ENCODE results near the gene FBXO38.

FBXO38 gene

DNA sequence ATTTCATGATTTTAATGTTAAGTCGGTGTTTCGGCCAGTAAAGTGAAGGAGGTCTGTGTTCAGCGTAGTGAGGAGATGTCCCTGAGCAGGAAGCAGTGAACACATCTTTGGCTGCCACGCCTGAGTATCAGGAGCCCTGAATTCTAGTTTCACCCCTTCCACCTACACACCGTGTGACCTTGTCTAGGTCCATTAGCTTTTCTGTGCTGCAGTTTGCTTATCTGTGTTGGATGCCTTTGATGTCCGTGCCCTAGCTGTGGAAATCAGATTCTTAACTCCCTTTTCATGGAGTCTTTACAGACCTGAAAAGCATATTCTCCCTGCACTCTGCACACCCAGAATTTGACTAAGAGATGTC is 601 bp downstream of the FBXO38 start:
- DNase-seq, result no peak

DNA sequence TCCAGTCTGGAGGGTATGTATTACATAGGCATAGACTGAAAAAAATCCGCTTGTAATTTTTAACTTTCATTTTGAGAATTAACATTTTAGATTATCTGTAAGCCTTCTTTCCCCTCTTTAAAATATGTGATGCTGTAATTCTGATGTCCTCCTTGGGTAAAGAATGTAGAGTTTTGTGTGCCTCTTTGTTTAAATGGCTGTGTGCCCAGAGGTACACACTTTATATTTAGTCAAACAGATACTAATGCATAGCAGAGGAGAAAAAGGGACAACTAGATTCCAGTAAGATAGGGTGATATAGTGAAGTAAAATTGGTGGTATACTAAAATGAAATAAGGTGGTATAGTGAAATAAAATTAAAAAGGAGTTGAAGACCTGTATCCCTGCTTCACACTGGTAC is 1.3 kb downstream of the FBXO38 start:
- DNase-seq, result no peak

DNA sequence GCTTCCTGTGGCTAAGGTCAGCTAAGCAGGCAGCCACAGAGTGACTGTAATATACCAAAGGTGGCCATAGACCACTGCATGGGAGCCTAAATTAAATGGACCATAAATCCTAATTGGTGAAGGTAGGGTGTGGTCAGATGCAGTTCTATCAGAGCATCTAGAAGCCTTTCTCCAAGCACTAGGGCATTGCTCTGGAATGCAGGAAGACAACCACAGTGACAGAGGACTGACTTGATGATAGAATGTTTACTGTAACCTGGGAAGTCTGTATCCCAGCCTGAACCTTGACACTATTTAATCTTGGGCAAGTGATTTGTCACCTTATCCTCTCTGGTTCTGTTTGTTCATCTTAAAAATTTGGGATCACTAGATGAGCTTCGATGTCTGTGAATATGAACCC is 2.3 kb downstream of the FBXO38 start:
- DNase-seq, result no peak

DNA sequence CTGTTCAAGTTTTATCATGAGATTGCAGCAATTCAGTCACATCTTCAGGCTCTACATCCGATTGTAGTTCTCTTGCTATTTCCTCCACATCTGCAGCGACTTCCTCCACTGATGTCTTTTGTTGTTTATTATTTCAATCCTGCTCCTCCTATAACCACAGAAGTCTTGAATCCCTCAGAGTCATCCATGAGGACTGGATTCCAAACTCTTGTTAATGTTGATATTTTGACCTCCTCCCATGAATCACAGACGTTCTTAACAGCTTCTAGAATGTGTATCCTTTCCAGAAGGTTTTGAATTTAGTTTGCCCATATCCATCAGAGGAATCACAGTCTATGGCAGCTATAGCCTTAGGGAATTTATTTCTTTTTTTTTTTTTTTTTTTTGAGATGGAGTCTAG is 3.6 kb downstream of the FBXO38 start:
- DNase-seq, result no peak

DNA sequence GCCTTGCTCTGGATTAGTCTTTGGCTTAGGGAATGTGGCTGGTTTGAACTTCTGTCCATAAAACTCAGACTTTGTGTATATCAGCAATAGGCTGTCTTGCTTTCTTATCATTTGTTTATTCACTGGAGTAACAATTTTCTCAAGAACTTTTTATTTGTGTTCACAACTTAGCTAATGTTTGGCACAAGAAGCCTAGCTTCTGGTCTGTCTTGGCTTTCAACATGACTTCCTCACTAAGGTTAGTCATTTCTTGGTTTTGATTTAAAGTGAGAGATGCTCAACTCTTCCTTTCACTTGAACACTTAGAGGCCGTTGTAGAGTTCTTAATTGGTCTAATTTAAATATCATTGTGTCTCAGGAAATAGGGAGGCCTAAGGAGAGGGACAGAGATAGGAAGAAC is 4.9 kb downstream of the FBXO38 start:
- no peak for DNase-seq

DNA sequence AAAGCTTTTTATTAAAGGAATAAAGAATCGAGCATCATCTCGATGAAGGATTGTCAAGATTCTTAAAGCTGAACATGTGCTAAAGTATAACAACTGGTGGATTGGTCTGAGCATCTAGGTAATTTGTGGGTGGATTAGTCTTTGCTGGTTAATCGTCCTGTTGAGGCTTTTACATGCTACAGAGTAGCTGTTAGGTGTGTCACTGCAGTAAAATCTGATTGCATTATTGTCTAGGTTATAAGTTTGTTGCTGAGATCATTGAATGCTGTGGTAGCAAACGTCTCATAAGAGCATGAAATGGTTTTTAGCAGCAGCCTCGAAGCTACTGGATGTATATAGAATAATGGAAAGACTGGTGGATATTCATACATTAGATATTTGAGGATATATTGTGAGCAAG is 7.2 kb downstream of the FBXO38 start:
- DNase-seq, result no peak

DNA sequence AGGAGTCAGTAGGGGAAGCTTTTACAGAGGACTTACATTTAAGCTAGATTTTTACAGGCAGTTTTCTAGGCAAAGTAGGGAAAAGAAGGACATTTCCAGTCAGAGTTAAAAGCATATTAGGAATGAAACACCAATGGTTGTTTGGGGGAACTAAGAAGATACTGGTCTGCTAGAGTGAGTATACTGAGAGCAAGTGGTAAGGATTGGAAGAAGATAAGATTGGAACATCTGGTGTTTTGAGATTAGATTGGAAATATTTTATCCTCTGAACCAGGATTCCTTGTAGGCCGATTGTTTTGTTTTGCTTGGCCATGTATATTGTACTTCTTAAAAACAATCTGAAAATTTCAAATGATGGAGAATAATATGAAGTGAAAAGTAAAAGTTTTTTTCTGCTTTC is 7.7 kb downstream of the FBXO38 start:
- DNase-seq, result no peak

DNA sequence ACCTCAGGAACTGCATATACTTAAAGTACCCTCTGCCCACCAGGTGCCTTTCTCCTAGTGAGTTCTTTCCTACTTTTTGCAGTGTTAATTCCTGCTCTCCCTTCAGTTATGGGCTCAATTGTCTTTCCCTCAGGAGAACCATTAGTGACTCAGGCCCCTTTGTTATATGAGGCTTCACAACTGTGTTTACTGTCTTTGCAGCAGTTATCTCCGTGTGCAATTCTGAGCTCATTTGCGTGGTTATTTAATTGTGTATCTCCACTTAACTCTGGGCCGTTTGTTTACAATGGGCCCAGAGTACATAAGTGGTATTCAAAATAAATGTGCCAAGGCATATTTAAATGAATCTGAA is 9.6 kb downstream of the FBXO38 start:
- DNase-seq, result no peak

DNA sequence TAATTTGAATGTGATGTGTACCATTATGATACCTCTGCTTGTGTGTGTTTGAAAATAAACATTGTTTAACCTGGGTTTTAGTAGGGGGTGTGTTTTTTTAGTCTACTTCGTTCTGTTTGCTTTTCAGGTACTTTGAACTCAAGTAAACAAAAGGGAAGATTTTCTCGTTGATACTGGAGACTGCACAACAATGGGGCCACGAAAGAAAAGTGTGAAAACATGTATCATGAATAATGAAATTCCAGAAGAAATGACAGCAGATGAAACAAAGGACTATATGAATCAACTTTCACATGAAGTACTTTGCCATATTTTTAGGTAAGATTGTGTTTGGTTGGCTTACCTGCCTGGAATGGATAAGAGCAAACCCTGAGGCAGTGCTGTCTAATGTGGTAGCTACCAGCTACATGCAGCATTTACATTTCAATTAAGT is 10.8 kb downstream of the FBXO38 start:
- no peak for DNase-seq

DNA sequence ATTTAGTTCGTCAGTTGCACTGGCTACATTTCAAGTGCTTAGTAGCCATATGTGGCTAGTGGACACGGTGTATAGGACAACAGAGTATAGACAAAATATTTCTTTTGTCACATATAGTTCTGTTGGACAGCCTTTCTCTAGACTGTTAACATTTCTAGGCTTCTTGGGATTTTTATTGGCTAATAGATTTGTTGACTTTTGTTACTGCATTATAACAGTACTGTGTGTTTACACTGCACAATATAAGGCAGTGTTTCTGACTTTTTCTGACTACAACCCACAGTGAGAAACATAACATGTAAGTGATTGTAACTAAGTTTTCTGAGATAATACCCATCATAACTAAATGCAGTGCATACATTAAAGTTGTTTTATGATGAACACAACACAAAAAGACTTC is 11.3 kb downstream of the FBXO38 start:
- no peak for DNase-seq

DNA sequence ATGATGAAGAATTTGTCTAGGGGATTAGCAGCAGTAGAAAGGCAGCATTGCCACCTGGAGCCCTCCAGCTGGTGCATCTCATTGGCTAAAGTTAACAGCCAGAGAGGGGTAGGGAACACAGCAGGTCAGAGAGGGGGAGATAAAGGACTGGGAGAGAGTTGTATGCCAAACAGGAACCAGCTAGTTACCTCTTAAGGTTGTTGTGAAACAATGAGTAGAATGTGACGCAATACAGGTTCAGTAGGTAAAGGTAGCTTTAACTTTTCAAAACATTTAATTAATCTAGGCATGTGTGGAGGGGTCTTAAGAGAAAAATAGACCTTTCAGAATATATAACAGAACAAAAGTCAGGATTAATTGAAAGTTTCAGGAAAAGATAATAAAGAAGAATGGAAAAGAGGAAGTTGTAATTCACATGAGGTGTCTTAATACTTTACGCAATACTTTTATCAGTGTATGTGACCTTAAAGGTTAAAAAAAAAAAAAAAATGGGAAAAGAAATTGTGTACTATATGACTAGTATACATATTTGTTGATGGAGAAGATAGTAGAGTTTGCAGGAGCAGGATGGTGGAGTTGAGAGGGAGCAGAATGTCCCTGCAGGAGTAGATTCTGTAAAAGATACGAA is 14.3 kb downstream of the FBXO38 start:
- DNase-seq, result no peak

DNA sequence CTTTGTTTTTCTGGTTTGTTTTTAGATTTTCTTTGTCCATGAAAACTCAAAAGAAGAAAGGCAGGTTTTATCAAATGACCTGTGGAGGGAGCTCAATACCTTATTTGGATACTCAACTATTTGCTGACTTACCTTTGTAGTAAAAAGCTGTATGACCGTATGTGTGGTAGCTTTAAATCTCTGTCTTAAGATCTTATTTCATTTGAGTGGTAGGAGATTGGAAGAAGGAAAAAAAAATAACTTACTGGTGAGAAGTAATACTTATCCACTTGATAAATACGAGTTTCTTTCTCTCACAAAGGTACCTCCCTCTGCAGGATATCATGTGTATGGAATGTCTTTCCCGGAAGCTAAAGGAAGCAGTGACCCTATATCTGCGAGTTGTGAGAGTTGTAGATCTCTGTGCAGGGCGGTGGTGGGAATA is 15.0 kb downstream of the FBXO38 start:
- DNase-seq, result no peak

DNA sequence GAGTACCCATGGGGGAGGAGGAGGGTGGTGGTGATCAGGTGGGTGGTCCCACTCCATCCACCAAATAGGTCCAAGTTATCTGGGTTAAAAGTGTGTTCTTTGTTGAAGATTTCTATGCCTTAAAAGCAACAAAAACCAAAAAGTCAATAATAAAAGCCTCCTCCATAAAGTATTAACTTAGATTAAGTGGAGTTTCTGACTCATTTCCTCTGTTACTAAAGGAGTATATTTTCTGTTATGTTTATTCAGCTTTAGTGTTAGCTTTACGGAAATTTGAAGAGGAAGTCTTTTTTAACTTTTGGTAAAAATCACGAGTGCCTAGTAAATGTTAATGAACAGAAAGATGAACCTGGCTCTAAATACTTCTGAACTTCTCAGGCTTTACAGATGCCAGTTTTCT is 17.8 kb downstream of the FBXO38 start:
- DNase-seq, result peak in 1 of 2 donors; percentile 69

DNA sequence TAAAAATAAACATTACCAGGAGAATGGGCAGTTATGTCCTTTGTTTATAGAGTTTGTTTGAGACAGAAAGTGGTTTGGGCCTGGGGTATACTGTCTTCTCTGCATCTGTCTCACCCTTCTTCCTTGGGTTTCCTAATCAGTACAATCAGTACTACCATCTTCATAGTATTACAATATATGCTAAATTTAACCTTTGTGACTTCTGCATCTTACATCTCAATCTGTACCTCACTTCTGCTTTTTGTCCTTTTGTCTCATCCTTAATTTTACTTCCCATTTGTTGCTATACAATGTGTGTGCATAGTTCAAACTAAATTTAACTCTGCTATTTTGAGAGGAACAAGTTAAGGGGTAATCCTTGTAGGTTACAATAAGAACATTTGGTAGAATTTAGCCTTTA is 19.6 kb downstream of the FBXO38 start:
- DNase-seq, result peak in 1 of 2 donors; percentile 92

DNA sequence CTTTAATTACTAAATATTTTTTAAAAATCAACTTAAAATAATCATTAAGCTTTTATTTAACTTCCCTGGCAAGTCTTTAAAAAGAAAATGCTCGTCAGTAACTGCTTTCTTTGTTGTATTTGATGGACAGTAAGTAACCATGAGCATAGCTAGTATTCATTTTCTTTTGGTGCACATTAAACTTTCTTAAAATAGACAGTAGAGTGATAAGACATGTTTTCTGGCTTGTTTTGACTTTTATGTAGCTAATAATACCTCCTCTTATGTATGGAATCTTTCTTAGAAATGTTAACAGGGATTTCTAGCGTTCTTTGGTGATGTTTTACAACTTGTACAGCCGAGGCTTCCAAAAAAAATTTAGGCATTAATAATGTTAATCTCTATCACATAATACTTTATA is 22.6 kb downstream of the FBXO38 start:
- no peak for DNase-seq

DNA sequence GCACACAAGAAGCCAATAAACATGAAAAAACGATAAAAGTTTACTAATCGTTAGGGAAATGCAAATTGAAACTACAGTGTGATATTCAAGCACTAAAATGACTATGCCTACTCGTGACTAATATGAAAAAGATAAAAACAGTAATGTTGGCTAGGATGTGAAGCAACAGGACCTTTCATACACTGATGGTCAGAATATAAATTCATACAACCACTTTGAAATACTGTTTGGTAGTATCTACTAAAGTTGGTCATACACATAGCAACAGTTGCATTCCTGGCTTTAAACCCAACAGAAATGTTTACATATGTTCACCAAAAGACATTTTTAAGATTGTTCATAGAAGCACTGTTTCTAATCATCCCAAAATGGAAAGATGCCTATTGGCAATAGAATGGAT is 24.3 kb downstream of the FBXO38 start:
- no peak for DNase-seq

DNA sequence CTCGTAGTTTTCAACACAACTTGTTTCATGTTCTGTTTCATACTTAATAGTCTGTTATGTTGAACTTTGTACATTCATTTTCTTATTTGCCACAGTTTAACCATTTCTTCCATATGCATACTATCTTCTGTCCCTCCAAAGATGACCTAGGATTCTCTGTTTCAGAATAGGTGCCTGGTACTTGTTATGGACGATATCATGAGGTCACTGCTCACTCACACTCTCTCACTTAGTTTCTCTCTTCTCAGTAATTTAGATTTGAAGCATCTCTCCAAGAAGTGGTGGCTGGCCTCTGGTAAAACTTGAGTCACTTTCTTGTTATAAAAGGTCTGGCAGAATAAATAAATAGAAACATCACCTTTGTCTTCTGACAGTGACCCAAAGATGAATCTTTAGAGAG is 28.4 kb downstream of the FBXO38 start:
- DNase-seq, result no peak

DNA sequence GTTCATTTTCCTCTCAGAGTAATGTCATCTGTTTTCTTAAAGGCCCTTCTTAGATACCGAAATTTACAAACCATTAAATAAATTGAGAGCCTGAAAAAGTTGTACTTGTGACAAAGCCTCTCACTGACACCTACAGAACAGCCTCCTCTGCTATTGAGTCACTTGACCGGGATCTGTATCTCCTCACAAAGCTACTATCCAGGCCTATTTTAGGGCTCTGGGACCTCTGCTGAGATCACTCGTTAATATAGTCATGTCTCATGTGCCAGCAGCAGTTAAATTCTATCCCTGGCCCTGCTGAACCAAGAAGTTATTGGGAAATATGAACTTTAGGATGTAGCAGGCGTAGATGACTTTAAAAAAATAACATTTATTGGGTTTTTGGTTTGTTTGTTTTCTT is 31.1 kb downstream of the FBXO38 start:
- no peak for DNase-seq

DNA sequence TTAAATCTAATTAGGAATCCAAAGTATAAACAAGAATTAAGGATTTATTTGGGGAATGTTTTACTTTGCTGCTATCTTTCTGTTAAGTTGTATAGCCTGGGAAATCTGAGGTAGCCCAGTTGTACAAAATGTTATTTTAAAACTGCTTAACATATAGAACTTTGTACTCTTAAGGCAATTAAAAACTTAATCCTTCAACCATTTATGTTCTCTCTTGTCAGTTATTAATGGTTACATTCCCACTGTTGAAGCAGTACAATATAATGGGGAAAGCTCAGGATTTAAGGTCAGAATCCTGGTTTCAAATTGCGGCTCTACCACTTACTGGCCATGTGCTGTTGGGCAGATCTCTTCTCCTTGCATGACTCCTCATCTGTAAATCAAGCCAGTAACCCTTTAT is 32.7 kb downstream of the FBXO38 start:
- no peak for DNase-seq

DNA sequence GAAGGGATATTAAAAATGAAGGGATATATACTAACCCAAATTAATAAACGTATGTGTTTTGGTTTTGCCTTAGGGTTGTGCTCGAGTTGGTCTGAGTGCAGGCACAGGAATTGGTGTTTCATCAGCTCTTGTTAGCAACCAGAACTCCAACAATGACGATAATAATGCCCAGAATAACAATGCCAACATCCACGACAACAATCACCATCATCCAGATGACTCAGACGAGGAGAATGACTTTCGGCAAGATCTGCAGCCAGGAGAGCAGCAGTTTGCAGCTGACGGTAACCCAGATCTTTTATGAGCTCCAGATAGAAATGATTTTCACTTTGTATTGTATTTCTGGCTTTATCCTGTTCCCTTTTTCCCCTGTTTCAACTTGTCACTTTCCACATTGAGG is 33.2 kb downstream of the FBXO38 start:
- DNase-seq, result no peak

DNA sequence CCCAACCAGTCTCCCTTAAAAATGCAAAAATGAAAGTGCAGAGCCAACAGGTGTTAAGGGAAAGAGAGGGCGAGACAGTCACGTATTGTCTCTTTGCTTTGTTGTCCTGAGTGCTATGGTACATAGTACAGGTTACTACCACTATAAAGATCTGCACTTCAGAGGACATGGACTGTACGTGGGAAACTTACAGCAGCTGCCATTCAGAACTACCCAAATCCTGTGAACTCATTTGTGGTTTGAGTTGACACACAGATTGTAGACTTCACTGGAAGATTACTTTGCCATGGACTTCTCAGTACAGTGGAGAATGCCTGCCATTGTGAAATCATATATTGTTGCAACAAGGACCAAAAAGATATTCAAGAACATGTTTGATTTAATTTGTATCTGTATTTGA is 34.8 kb downstream of the FBXO38 start:
- DNase-seq, result no peak

DNA sequence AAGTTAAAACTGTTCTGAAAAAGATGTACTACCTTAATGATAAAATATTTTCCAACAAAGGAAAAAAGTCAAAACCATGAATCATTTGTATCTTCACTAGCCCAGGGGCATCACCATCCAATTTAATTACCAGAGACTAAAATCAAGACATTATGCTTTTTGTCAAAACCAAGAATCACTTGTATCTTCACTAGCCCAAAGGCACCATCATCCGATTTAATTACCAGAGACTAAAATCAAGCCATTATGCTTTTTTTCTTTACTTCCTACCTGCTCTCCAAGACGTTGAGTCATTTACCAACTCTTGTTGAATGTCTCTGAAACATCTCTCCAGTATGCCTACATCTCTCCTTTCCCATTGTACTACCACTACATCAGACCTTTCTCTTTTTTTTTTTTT is 37.9 kb downstream of the FBXO38 start:
- DNase-seq, result no peak

DNA sequence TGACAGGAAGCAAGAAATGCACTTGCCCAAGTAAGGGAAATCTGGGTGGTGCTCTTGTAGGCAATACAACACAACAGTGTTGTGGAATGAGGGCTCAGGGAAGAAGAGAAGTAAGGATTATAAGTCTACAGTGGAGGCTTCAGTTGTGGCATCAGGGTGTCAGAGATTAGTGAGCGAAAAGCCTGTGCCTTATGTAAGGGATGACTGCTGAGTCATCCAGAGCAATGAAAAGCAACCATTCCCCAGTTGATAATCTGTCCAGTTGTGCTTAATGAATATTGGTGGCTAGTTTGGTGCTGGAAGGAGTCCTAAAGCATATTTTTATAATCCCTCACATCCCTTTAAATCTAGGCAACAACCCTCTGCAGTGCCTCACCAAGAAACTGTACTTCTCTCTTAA is 42.0 kb downstream of the FBXO38 start:
- DNase-seq, result no peak

DNA sequence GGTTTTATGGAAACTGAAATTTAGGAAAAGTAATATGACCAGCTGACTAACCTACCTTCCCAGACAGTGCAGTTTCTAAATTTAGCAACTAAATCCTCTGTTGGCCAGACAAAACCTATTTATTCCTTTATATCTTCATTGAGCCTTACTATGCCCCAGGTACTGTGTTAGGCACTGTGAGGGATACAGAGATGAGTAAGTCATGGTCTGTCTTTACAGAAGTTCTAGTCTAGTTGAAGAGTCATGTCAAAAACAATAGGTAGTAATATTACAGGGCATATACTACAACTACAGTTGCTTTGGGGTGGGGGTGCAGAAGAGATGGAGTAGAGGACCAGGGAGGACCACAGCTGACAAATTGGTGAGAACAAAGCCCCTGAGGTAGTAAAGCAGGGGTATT is 42.8 kb downstream of the FBXO38 start:
- no peak for DNase-seq

DNA sequence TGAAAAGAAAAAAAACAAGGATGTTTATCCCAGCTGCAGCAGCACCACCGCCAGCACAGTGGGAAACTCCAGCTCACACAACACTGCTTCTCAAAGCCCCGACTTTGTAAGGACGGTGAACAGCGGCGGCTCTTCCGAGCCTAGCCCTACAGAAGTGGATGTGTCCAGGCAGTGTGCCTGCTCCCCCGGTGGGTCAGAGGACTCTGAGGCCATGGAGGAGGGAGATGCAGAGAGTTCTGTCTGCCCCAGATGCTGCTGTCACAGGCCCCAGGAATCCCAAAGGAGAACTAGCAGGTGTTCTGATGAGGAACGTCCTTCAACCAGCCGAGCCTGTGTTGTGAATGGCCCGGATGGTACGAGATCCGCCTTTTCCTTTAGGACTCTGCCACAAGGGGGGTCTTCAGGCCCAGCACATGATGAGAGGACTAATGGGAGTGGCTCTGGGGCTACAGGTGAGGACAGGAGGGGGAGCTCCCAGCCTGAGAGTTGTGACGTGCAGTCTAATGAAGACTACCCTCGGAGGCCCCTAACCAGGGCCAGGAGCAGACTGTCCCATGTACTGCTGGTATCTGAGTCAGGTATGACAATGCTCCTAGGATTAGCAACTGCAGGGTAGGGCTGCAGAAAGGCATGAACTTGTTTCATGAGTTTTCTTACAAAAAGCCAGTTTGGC is 43.7 kb downstream of the FBXO38 start:
- DNase-seq, result no peak

Data from bone marrow (tissue), 2 donors.